T-cell (primary cell): Measurements from ENCODE around the gene TNFRSF1B. TPM values are rescaled to one million over a fixed set of nuclear protein-coding genes. Genes with fewer than 3 reads are reported as not detected.
A peak's percentile ranks its signal among the peaks of the same experiment; 100 is the strongest.

ENCODE experiments used
- ATAC-seq, 4 experiments: fragments of 200-7000 bp in 3 of 4; fragments of 150-1000 bp in 1 of 4; cut with Tn5 transposase; replicated peaks in 1 of 4; 1 replicate in 3 of 4; 2 replicates in 1 of 4; pipeline ENCODE4 v1.10.0; 2021; ENCODE audit warnings: moderate library complexity in 3 of 4, mild to moderate bottlenecking in 2 of 4, moderate number of reproducible peaks in 1 of 4
- CTCF ChIA-PET, 2 donors: fragments of 300-600 bp; sonication (Branson Sonifier 250); formaldehyde crosslinking; loops; one replicate each; lab custom pipeline; 2022; ENCODE audit warnings: antibody characterized with exemption in 2 of 2; lab: Charles Lee
- POLR2A ChIA-PET, 2 donors: fragments of 300-600 bp; sonication (Branson Sonifier 250); formaldehyde crosslinking; loops; one replicate each; lab custom pipeline; 2022; ENCODE audit warnings: antibody characterized with exemption in 2 of 2; lab: Charles Lee
- DNase-seq, 35 experiments: peaks; one replicate each; pipeline versions ENCODE4 v3.0.0 to v3.0.0-alpha.2; 2013 to 2023
- H3K27ac ChIP-seq: one replicate; pipeline ENCODE4 v1.5.1; 2013; ENCODE audit warnings: low read length
- H3K27me3 ChIP-seq, 2 experiments: replicated peaks in 1 of 2; 1 replicate in 1 of 2; 2 replicates in 1 of 2; pipeline versions ENCODE4 v1.6.1 to v1.7.0; 2013; ENCODE audit warnings: low read length in 1 of 2, mixed read lengths in 1 of 2; ENCODE audit not compliant: control insufficient read depth in 2 of 2, insufficient read depth in 2 of 2; ENCODE audit errors: extremely low read depth in 1 of 2
- H3K36me3 ChIP-seq, 2 donors: 1 replicate in 1 of 2; 2 replicates in 1 of 2; pipeline versions ENCODE4 v1.6.1 to v1.7.0; 2013; ENCODE audit warnings: low read length in 1 of 2; ENCODE audit not compliant: control insufficient read depth in 2 of 2, insufficient read depth in 1 of 2; ENCODE audit errors: extremely low read depth in 1 of 2
- H3K4me1 ChIP-seq, 2 experiments: 1 replicate in 1 of 2; 2 replicates in 1 of 2; pipeline versions ENCODE4 v1.6.1 to v1.7.0; 2013; ENCODE audit warnings: low read length in 2 of 2, mixed read lengths in 1 of 2; ENCODE audit not compliant: insufficient read depth in 2 of 2, control insufficient read depth in 1 of 2; ENCODE audit errors: extremely low read depth in 1 of 2
- H3K4me3 ChIP-seq, 2 donors: 1 replicate in 1 of 2; 2 replicates in 1 of 2; pipeline versions ENCODE4 v1.5.1 to v1.7.0; 2013; ENCODE audit warnings: mild to moderate bottlenecking in 2 of 2, low read length in 1 of 2, moderate library complexity in 1 of 2; ENCODE audit not compliant: control insufficient read depth in 1 of 2; ENCODE audit errors: extremely low read depth in 1 of 2
- H3K9me3 ChIP-seq: 2 replicates; pipeline ENCODE4 v1.7.0; 2013
- H3K27ac Mint-ChIP-seq, 2 donors: one replicate each; pipeline ENCODE4 v1.8.0; 2020 to 2021; ENCODE audit warnings: mild to moderate bottlenecking in 2 of 2, mixed read lengths in 2 of 2
- H3K27me3 Mint-ChIP-seq, 2 donors: one replicate each; pipeline ENCODE4 v1.8.0; 2021 to 2022; ENCODE audit warnings: mixed read lengths in 2 of 2
- H3K36me3 Mint-ChIP-seq: one replicate; pipeline ENCODE4 v1.8.0; 2021; ENCODE audit warnings: mixed read lengths
- H3K4me1 Mint-ChIP-seq, 3 donors: one replicate each; pipeline ENCODE4 v1.8.0; 2020 to 2022; ENCODE audit warnings: mixed read lengths in 3 of 3, mild to moderate bottlenecking in 1 of 3
- H3K4me3 Mint-ChIP-seq, 3 donors: one replicate each; pipeline ENCODE4 v1.8.0; 2020 to 2022; ENCODE audit warnings: mild to moderate bottlenecking in 3 of 3, mixed read lengths in 3 of 3, moderate library complexity in 3 of 3
- H3K9me3 Mint-ChIP-seq, 3 donors: one replicate each; pipeline ENCODE4 v1.8.0; 2020 to 2022; ENCODE audit warnings: mixed read lengths in 3 of 3
- WGBS: methylation state at CpG from one replicate; pipeline ENCODE4 v1.1.5; 2013; ENCODE audit warnings: missing lambda C conversion rate; ENCODE audit not compliant: insufficient coverage; 5-methylcytosine and 5-hydroxymethylcytosine counted together
- total RNA-seq, 35 experiments: library from RNA in 6 of 35; stranded (reverse) in 6 of 35; fragments of 120-200 nt in 1 of 35; gene quantifications; one replicate each; pipeline versions ENCODE4 v1.2.1 to v1.2.4 and lab custom pipeline; 2013 to 2026

TNFRSF1B gene
- total RNA-seq, 5 donors from 2014 or later (not counting 1 experiment from before 2014, with no cell fraction given) = 55.0 to 130 (median 99.6) TPM

GRCh38 chr1:12144236-12144635 lies 22.6 kb upstream of the TNFRSF1B start:
- Histone ChIP-seq H3K27me3 (no peaks in the 10 kb centered on the region), H3K4me1 (peaks cover 25 to 73% of the 10 kb centered on the region in 2 experiments), H3K9me3 (no peaks in the 10 kb centered on the region), H3K4me3 (no peak overlapping the region), H3K36me3 (no peaks in the 10 kb centered on the region), H3K27ac (peak overlapping the region; percentile 54)
- WGBS = 100% methylated on average over 5 of the region's 8 CpGs
- ChIA-PET POLR2A (interaction anchor here in 1 of 2 donors (0.6 kb wide), 1 partner anchor 15 kb away, joined by 3 read pairs; no protein-coding TSS in a partner anchor), CTCF (no interaction called here)
- H3K36me3 Mint-ChIP-seq = no peaks in the 10 kb centered on the region
- H3K9me3 Mint-ChIP-seq = no peaks in the 10 kb centered on the region
- H3K27me3 Mint-ChIP-seq = no peaks in the 10 kb centered on the region
- ATAC-seq = no peak
- peak overlapping the region; percentile 84 to 96 for H3K27ac Mint-ChIP-seq
- peaks cover 50 to 58% (median 57%) of the 10 kb centered on the region in 3 donors for H3K4me1 Mint-ChIP-seq
- H3K4me3 Mint-ChIP-seq = no peak overlapping the region
- no peak for DNase-seq

GRCh38 chr1:12144969-12145368 lies 21.8 kb upstream of the TNFRSF1B start:
- POLR2A ChIA-PET = interaction anchor here in 1 of 2 donors (0.7 kb wide), 1 partner anchor 19 kb away, joined by 3 read pairs; no protein-coding TSS in a partner anchor
- 91% methylated on average over 4 of the region's 4 CpGs for WGBS
- Mint-ChIP-seq H3K9me3 (peaks cover 0 to 3% (median 0%) of the 10 kb centered on the region in 3 donors), H3K27ac (peak overlapping the region; percentile 66 to 96), H3K4me1 (peaks cover 53 to 64% (median 63%) of the 10 kb centered on the region in 3 donors), H3K4me3 (no peak overlapping the region), H3K27me3 (no peaks in the 10 kb centered on the region), H3K36me3 (no peaks in the 10 kb centered on the region)
- no peaks in the 10 kb centered on the region for H3K36me3 ChIP-seq
- no peak overlapping the region for H3K27ac ChIP-seq
- CTCF ChIA-PET = no interaction called here
- H3K4me3 ChIP-seq = no peak overlapping the region
- no peak for ATAC-seq
- peaks cover 32 to 80% of the 10 kb centered on the region in 2 experiments for H3K4me1 ChIP-seq
- DNase-seq = no peak
- H3K27me3 ChIP-seq = no peaks in the 10 kb centered on the region
- no peaks in the 10 kb centered on the region for H3K9me3 ChIP-seq

GRCh38 chr1:12145616-12146342 lies 21.0 kb upstream of the TNFRSF1B start:
- Mint-ChIP-seq H3K4me1 (peaks cover 61 to 73% (median 71%) of the 10 kb centered on the region in 3 donors), H3K9me3 (peaks cover 0 to 3% (median 0%) of the 10 kb centered on the region in 3 donors), H3K27ac (peak overlapping the region; percentile 93 to 96), H3K4me3 (peak overlapping the region in 1 of 3 donors; percentile 59), H3K27me3 (no peaks in the 10 kb centered on the region), H3K36me3 (no peaks in the 10 kb centered on the region)
- WGBS = 93% methylated on average over 7 of the region's 12 CpGs
- Histone ChIP-seq H3K27me3 (no peaks in the 10 kb centered on the region), H3K27ac (no peak overlapping the region), H3K9me3 (no peaks in the 10 kb centered on the region), H3K4me3 (no peak overlapping the region), H3K36me3 (no peaks in the 10 kb centered on the region), H3K4me1 (peaks cover 38 to 88% of the 10 kb centered on the region in 2 experiments)
- CTCF ChIA-PET = interaction anchor here (0.5 kb wide), 2 partner anchors 31 to 344 kb away, joined by 3 read pairs; no protein-coding TSS in a partner anchor
- POLR2A ChIA-PET = interaction anchor here in 1 of 2 donors (0.5 kb wide), 1 partner anchor 32 kb away, joined by 4 read pairs; no protein-coding TSS in a partner anchor
- no peak for ATAC-seq
- DNase-seq = no peak

- Histone ChIP-seq H3K36me3 (no peaks in the 10 kb centered on the region), H3K4me3 (no peak overlapping the region), H3K4me1 (peaks cover 46 to 96% of the 10 kb centered on the region in 2 experiments), H3K27ac (peak overlapping the region; percentile 55), H3K9me3 (no peaks in the 10 kb centered on the region), H3K27me3 (no peaks in the 10 kb centered on the region)
- no peaks in the 10 kb centered on the region for H3K27me3 Mint-ChIP-seq
- no peaks in the 10 kb centered on the region for H3K36me3 Mint-ChIP-seq
- H3K9me3 Mint-ChIP-seq = peaks cover 0 to 3% (median 0%) of the 10 kb centered on the region in 3 donors
- peaks cover 68 to 80% (median 78%) of the 10 kb centered on the region in 3 donors for H3K4me1 Mint-ChIP-seq
- H3K27ac Mint-ChIP-seq = peak overlapping the region; percentile 88 to 93
- ChIA-PET CTCF (interaction anchor here in 1 of 2 donors (0.5 to 1.1 kb wide), 3 partner anchors 9 to 345 kb away, joined by 3 read pairs; no protein-coding TSS in a partner anchor), POLR2A (no interaction called here)
- no peak for ATAC-seq
- H3K4me3 Mint-ChIP-seq = peak overlapping the region in 2 of 3 donors; percentile 21 to 59
- WGBS = 90% methylated on average over 18 of the region's 20 CpGs
- no peak for DNase-seq
Measured at GRCh38 chr1:12146343-12147112, 20.3 kb upstream of the TNFRSF1B start.

- H3K27ac Mint-ChIP-seq = peak overlapping the region; percentile 88 to 93
- peaks cover 0 to 3% (median 0%) of the 10 kb centered on the region in 3 donors for H3K9me3 Mint-ChIP-seq
- no peaks in the 10 kb centered on the region for H3K27me3 Mint-ChIP-seq
- H3K4me1 ChIP-seq = peaks cover 53 to 99% of the 10 kb centered on the region in 2 experiments
- peak overlapping the region; percentile 55 for H3K27ac ChIP-seq
- POLR2A ChIA-PET = interaction anchor here in 1 of 2 donors (0.5 kb wide), 1 partner anchor 10 kb away, joined by 3 read pairs; no protein-coding TSS in a partner anchor
- H3K9me3 ChIP-seq = no peaks in the 10 kb centered on the region
- DNase-seq = no peak
- CTCF ChIA-PET = interaction anchor here in 1 of 2 donors (0.6 to 1.1 kb wide), 2 partner anchors 10 to 21 kb away, joined by 3 read pairs; no protein-coding TSS in a partner anchor
- peak overlapping the region in 1 of 3 donors; percentile 59 for H3K4me3 Mint-ChIP-seq
- H3K36me3 Mint-ChIP-seq = no peaks in the 10 kb centered on the region
- 100% methylated on average over 6 of the region's 8 CpGs for WGBS
- H3K4me3 ChIP-seq = no peak overlapping the region
- no peak for ATAC-seq
- H3K36me3 ChIP-seq = no peaks in the 10 kb centered on the region
- H3K27me3 ChIP-seq = no peaks in the 10 kb centered on the region
- peaks cover 76 to 87% (median 86%) of the 10 kb centered on the region in 3 donors for H3K4me1 Mint-ChIP-seq
Measured at GRCh38 chr1:12147201-12147701, 19.5 kb upstream of the TNFRSF1B start.
